HepG2 (cell line): ENCODE data around the gene ATG2A. TPM values are rescaled to one million over a fixed set of nuclear protein-coding genes. Genes with fewer than 3 reads are reported as not detected.

ENCODE experiments used
- ARNTL ChIP-seq: sonication (generic); formaldehyde crosslinking; IDR thresholded peaks from 2 replicates; pipeline ENCODE4 v1.4.0; 2020; ENCODE audit warnings: mild to moderate bottlenecking, missing genetic modification reagents
- EEA1 ChIP-seq: sonication (generic); formaldehyde crosslinking; IDR thresholded peaks from 2 replicates; pipeline ENCODE4 v1.5.1; 2020; ENCODE audit warnings: mild to moderate bottlenecking, missing genetic modification reagents, borderline replicate concordance
- EHMT2 ChIP-seq: fragments of 200-600 bp; sonication (generic); IDR thresholded peaks from 2 replicates; pipeline ENCODE4 v1.7.0; 2017; ENCODE audit warnings: antibody characterized with exemption, low read depth, low read length, borderline replicate concordance
- FOXJ3 ChIP-seq: sonication (generic); formaldehyde crosslinking; IDR thresholded peaks from 2 replicates; pipeline ENCODE4 v1.4.0; 2020; ENCODE audit warnings: missing genetic modification reagents, mild to moderate bottlenecking, borderline replicate concordance
- GMEB2 ChIP-seq: IDR thresholded peaks from 2 replicates; pipeline ENCODE4 v1.6.1; 2016; ENCODE audit warnings: missing biosample characterization, missing genetic modification reagents, low read depth
- HES4 ChIP-seq: sonication (generic); formaldehyde crosslinking; IDR thresholded peaks from 2 replicates; pipeline ENCODE4 v1.9.0; 2021; ENCODE audit warnings: mild to moderate bottlenecking, missing genetic modification reagents, borderline replicate concordance
- KDM2A ChIP-seq: sonication (generic); formaldehyde crosslinking; IDR thresholded peaks from 2 replicates; pipeline ENCODE4 v1.4.0; 2020; ENCODE audit warnings: low read depth, missing genetic modification reagents, borderline replicate concordance
- KLF16 ChIP-seq, 2 experiments: sonication (generic) in 1 of 2; formaldehyde crosslinking in 1 of 2; IDR thresholded peaks; 2 replicates each; pipeline versions ENCODE4 v1.6.1 to v1.8.0; 2016 to 2023; ENCODE audit warnings: missing genetic modification reagents in 2 of 2, missing compliant biosample characterization in 1 of 2
- MYC ChIP-seq: sonication (generic); formaldehyde crosslinking; IDR thresholded peaks from 2 replicates; pipeline ENCODE4 v1.9.0; 2021; ENCODE audit warnings: missing genetic modification reagents, borderline replicate concordance
- PAWR ChIP-seq: sonication (generic); formaldehyde crosslinking; IDR thresholded peaks from 2 replicates; pipeline ENCODE4 v1.4.0; 2020; ENCODE audit warnings: missing genetic modification reagents, mild to moderate bottlenecking, borderline replicate concordance
- PHF8 ChIP-seq: sonication (generic); formaldehyde crosslinking; IDR thresholded peaks from 2 replicates; pipeline ENCODE4 v1.5.0; 2020; ENCODE audit warnings: missing genetic modification reagents
- POLR2AphosphoS2 ChIP-seq: IDR thresholded peaks from 2 replicates; pipeline ENCODE4 v1.6.1; 2011; ENCODE audit warnings: low read depth, low read length, improper control_type of control experiment
- REPIN1 ChIP-seq: sonication (generic); formaldehyde crosslinking; IDR thresholded peaks from 2 replicates; pipeline ENCODE4 v1.8.0; 2022; ENCODE audit warnings: missing genetic modification reagents, low read depth, mild to moderate bottlenecking, borderline replicate concordance
- TRAFD1 ChIP-seq: sonication (generic); formaldehyde crosslinking; IDR thresholded peaks from 2 replicates; pipeline ENCODE4 v1.5.1; 2020; ENCODE audit warnings: missing genetic modification reagents, mild to moderate bottlenecking, borderline replicate concordance
- YEATS2 ChIP-seq: sonication (generic); formaldehyde crosslinking; IDR thresholded peaks from 2 replicates; pipeline ENCODE4 v1.4.0; 2020; ENCODE audit warnings: missing genetic modification reagents, borderline replicate concordance
- ZGPAT ChIP-seq: IDR thresholded peaks from 2 replicates; pipeline ENCODE4 v1.6.1; 2016; ENCODE audit warnings: mild to moderate bottlenecking
- ZNF18 ChIP-seq: sonication (generic); formaldehyde crosslinking; IDR thresholded peaks from 2 replicates; pipeline ENCODE4 v1.8.0; 2022; ENCODE audit warnings: mild to moderate bottlenecking, missing genetic modification reagents; ENCODE audit not compliant: insufficient replicate concordance
- ZNF205 ChIP-seq: IDR thresholded peaks from 2 replicates; pipeline ENCODE4 v1.6.1; 2018; ENCODE audit warnings: missing biosample characterization, missing genetic modification reagents
- ZNF484 ChIP-seq: sonication (generic); formaldehyde crosslinking; IDR thresholded peaks from 2 replicates; pipeline ENCODE4 v1.5.1; 2020; ENCODE audit warnings: mild to moderate bottlenecking, low read depth, missing genetic modification reagents, borderline replicate concordance
- ZNF569 ChIP-seq: sonication (generic); formaldehyde crosslinking; IDR thresholded peaks from 2 replicates; pipeline ENCODE4 v1.5.0; 2020; ENCODE audit warnings: mild to moderate bottlenecking, missing genetic modification reagents, moderate library complexity, borderline replicate concordance
- ZNF781 ChIP-seq: sonication (generic); formaldehyde crosslinking; IDR thresholded peaks from 2 replicates; pipeline ENCODE4 v1.5.1; 2020; ENCODE audit warnings: borderline replicate concordance, mild to moderate bottlenecking, missing genetic modification reagents; ENCODE audit errors: not compliant biosample characterization
- ZNF816 ChIP-seq: sonication (generic); formaldehyde crosslinking; IDR thresholded peaks from 2 replicates; pipeline ENCODE4 v1.8.0; 2022; ENCODE audit warnings: missing genetic modification reagents, mild to moderate bottlenecking, borderline replicate concordance
- polyA plus RNA-seq, 8 experiments: library from polyadenylated mRNA; depleted of rRNA in 3 of 8; stranded (reverse) in 7 of 8; unstranded in 1 of 8; fragments of >200 nt; fragmentation: Illumina TruSeq in 4 of 8; extraction: Trizol in 4 of 8; gene quantifications; 2 replicates each; pipeline versions ENCODE4 v1.2.1 to v1.2.3, GENCODE V29; 2011 to 2016; ENCODE audit warnings: low read depth in 4 of 8, missing spikeins in 1 of 8, mixed read lengths in 1 of 8; ENCODE audit not compliant: insufficient read depth in 1 of 8
- total RNA-seq, 5 experiments: library from RNA; depleted of rRNA; stranded (reverse); fragments of >200 nt; fragmentation: Illumina TruSeq; extraction: Trizol; gene quantifications; 2 replicates each; pipeline ENCODE4 v1.2.3, GENCODE V29; 2016; ENCODE audit warnings: low read depth in 1 of 5

The ATG2A gene
- total and polyA plus RNA-seq, 2 of the 13 experiments (the other 11 are each of a cell fraction or from before 2014, with no cell fraction given): 6.7 to 8.0 TPM

GRCh38 chr11:64894070-64894811 lies 22.8 kb downstream of the ATG2A start (continued):
- TF ChIP-seq ZGPAT (peak; percentile 42; the same call in 1 of the 2 replicates), YEATS2 (peak; percentile 49; the same call in 1 of the 2 replicates), PHF8 (peak; percentile 49; the same call in 1 of the 2 replicates), EHMT2 (no peak), KLF16 (CRISPR knock-in tag; IDR thresholded peaks at IDR 0.05) (no peak; a peak in 1 of 4 replicates), ARNTL (CRISPR knock-in tag) (no peak), ZNF484 (no peak), POLR2AphosphoS2 (no peak), KDM2A (CRISPR knock-in tag) (peak; percentile 75), GMEB2 (CRISPR knock-in tag) (no peak), MYC (CRISPR knock-in tag) (peak; percentile 84), TRAFD1 (peak; percentile 95; the same call in 1 of the 2 replicates), ZNF18 (CRISPR knock-in tag) (no peak), ZNF569 (CRISPR knock-in tag) (no peak), ZNF205 (no peak), ZNF816 (CRISPR knock-in tag) (no peak), REPIN1 (CRISPR knock-in tag) (peak; percentile 95), PAWR (CRISPR knock-in tag) (no peak), HES4 (CRISPR knock-in tag) (no peak), EEA1 (CRISPR knock-in tag) (0 out of 2 replicates have a peak, but pooled peaks have one; percentile 71), FOXJ3 (CRISPR knock-in tag) (no peak), ZNF781 (CRISPR knock-in tag) (peak; percentile 61)
